SU-DHL-6 (cell line): ENCODE data around the gene DCN.

Source experiments
- H2AFZ ChIP-seq: fragments of 200-600 bp; sonication (generic); 2 replicates; pipeline ENCODE4 v1.6.1; 2014; ENCODE audit warnings: low read depth, mild to moderate bottlenecking, moderate library complexity, mixed read lengths, antibody characterized with exemption, low read length; ENCODE audit not compliant: severe bottlenecking
- H3F3A ChIP-seq: fragments of 200-600 bp; shearing (Covaris generic); 2 replicates; pipeline ENCODE4 v1.6.0; 2016; ENCODE audit warnings: antibody characterized with exemption, mild to moderate bottlenecking; ENCODE audit not compliant: insufficient read depth
- H3K27ac ChIP-seq: fragments of 200-600 bp; sonication (generic); 2 replicates; pipeline ENCODE4 v1.5.1; 2016; ENCODE audit warnings: low read depth, mild to moderate bottlenecking, low read length, moderate library complexity, mixed read lengths
- H3K27me3 ChIP-seq: fragments of 200-600 bp; sonication (generic), shearing (Covaris generic); 2 replicates; pipeline ENCODE4 v1.6.0; 2014; ENCODE audit warnings: mild to moderate bottlenecking, low read length
- H3K36me3 ChIP-seq: fragments of 200-600 bp; sonication (generic); 2 replicates; pipeline ENCODE4 v1.6.1; 2014; ENCODE audit warnings: mild to moderate bottlenecking, low read length, mixed read lengths
- H3K4me2 ChIP-seq: fragments of 300-600, 200-600 bp; shearing (Covaris generic), sonication (generic); 2 replicates; pipeline ENCODE4 v1.6.0; 2014; ENCODE audit warnings: low read length, low read depth, mild to moderate bottlenecking; ENCODE audit not compliant: poor library complexity, severe bottlenecking
- H3K4me3 ChIP-seq: fragments of 200-600 bp; sonication (generic); 2 replicates; pipeline ENCODE4 v1.5.1; 2014; ENCODE audit warnings: antibody characterized with exemption, low read length, mild to moderate bottlenecking, mixed read lengths; ENCODE audit not compliant: insufficient read depth, poor library complexity, severe bottlenecking
- H3K79me2 ChIP-seq: fragments of 200-600 bp; sonication (generic); 2 replicates; pipeline ENCODE4 v1.6.1; 2014; ENCODE audit warnings: mild to moderate bottlenecking, low read length, moderate library complexity; ENCODE audit not compliant: insufficient read depth
- H3K9ac ChIP-seq: fragments of 200-600 bp; sonication (generic); 2 replicates; pipeline ENCODE4 v1.7.0; 2014; ENCODE audit warnings: mild to moderate bottlenecking, low read length
- H3K9me2 ChIP-seq: fragments of 200-600 bp; sonication (generic); replicated peaks from 2 replicates; pipeline ENCODE4 v1.6.1; 2014; ENCODE audit warnings: low read length; ENCODE audit not compliant: insufficient read depth
- H3K9me3 ChIP-seq: fragments of 200-600 bp; sonication (generic); 2 replicates; pipeline ENCODE4 v1.6.1; 2014; ENCODE audit warnings: low read length, mixed read lengths; ENCODE audit not compliant: insufficient read depth
- H4K20me1 ChIP-seq: fragments of 200-600 bp; sonication (generic); 2 replicates; pipeline ENCODE4 v1.6.1; 2014; ENCODE audit warnings: low read depth, mild to moderate bottlenecking, antibody characterized with exemption, low read length, moderate library complexity, mixed read lengths
- CTCF ChIP-seq: fragments of 200-600 bp; sonication (generic); IDR thresholded peaks from one replicate; pipeline ENCODE4 v1.5.1; 2017; ENCODE audit warnings: antibody characterized with exemption, mild to moderate bottlenecking, low read length, moderate library complexity; ENCODE audit not compliant: insufficient read depth, poor library complexity, severe bottlenecking
- EZH2phosphoT487 ChIP-seq: fragments of 200-600 bp; sonication (generic), shearing (Covaris generic); conservative IDR thresholded peaks from 2 replicates; pipeline ENCODE4 v1.6.1; 2018; ENCODE audit warnings: mild to moderate bottlenecking, antibody characterized with exemption, low read length, moderate library complexity, mixed read lengths

DCN gene

GRCh38 chr12:91104812-91105466 is 77.7 kb downstream of the DCN start:
- TF ChIP-seq CTCF (no peak), EZH2phosphoT487 (no peak)

GRCh38 chr12:91103624-91104023 is 79.0 kb downstream of the DCN start:
- no peak overlapping the region for H2AFZ ChIP-seq
- no peaks in the 10 kb centered on the region for H3K9me3 ChIP-seq
- H3K27me3 ChIP-seq, result no peaks in the 10 kb centered on the region
- H3K36me3 ChIP-seq, result no peaks in the 10 kb centered on the region
- TF ChIP-seq CTCF (no peak), EZH2phosphoT487 (no peak)
- no peak overlapping the region for H3K4me2 ChIP-seq
- no peaks in the 10 kb centered on the region for H3K9me2 ChIP-seq
- H3K9ac ChIP-seq, result no peak overlapping the region
- no peak overlapping the region for H3K27ac ChIP-seq
- no peaks in the 10 kb centered on the region for H3K79me2 ChIP-seq
- H4K20me1 ChIP-seq, result no peaks in the 10 kb centered on the region
- H3K4me3 ChIP-seq, result no peak overlapping the region
- no peaks in the 10 kb centered on the region for H3F3A ChIP-seq

More at GRCh38 chr12:91104812-91105466, 77.7 kb downstream of the DCN start:
- Histone ChIP-seq H3F3A (no peaks in the 10 kb centered on the region), H4K20me1 (no peaks in the 10 kb centered on the region), H3K4me2 (no peak overlapping the region), H3K27ac (no peak overlapping the region), H3K4me3 (no peak overlapping the region), H3K9me3 (no peaks in the 10 kb centered on the region), H3K27me3 (no peaks in the 10 kb centered on the region), H3K9me2 (no peaks in the 10 kb centered on the region), H3K9ac (no peak overlapping the region), H3K79me2 (no peaks in the 10 kb centered on the region), H3K36me3 (no peaks in the 10 kb centered on the region), H2AFZ (no peak overlapping the region)

GRCh38 chr12:91103101-91103500 is 79.5 kb downstream of the DCN start:
- no peaks in the 10 kb centered on the region for H3K27me3 ChIP-seq
- TF ChIP-seq CTCF, result no peak
- TF ChIP-seq EZH2phosphoT487, result no peak
- H3F3A ChIP-seq, result no peaks in the 10 kb centered on the region

More at GRCh38 chr12:91103101-91103500, 79.5 kb downstream of the DCN start:
- no peaks in the 10 kb centered on the region for H3K9me3 ChIP-seq
- no peak overlapping the region for H3K4me2 ChIP-seq
- no peak overlapping the region for H3K27ac ChIP-seq
- no peak overlapping the region for H2AFZ ChIP-seq
- no peaks in the 10 kb centered on the region for H3K79me2 ChIP-seq
- no peak overlapping the region for H3K9ac ChIP-seq
- no peaks in the 10 kb centered on the region for H4K20me1 ChIP-seq
- no peak overlapping the region for H3K4me3 ChIP-seq
- no peaks in the 10 kb centered on the region for H3K36me3 ChIP-seq
- H3K9me2 ChIP-seq, result no peaks in the 10 kb centered on the region
